ENCODE data around the gene SEBOX. TPM values are rescaled to one million over a fixed set of nuclear protein-coding genes. Genes with fewer than 3 reads are reported as not detected.
"Not testable (repeated sequence)": the region's sequence is repeated elsewhere in the genome, so short reads cannot be mapped to it uniquely, and the experiment has no call there.

Gene SEBOX
- total and polyA plus RNA-seq, 2 experiments from 2014 or later, result not detected

DNA sequence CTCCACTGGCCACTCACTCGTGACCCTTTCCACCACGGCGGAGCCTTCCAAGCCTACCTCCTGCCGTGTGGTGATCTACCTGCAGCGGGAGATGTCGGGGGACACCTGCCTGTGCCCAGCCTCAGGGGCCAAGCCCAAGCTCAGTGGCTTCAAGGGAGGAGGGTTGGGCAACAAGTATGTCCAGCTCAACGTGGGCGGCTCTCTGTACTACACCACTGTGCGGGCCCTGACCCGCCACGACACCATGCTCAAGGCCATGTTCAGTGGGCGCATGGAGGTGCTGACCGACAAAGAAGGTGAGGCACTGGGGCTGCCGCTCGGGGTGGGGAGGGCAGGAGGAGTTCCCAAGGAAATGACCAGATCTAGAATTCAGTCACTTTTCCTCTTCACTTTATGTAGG lies 25.6 kb downstream of the SEBOX start:
- Histone ChIP-seq H3K4me2 (no peak overlapping the region), H2AFZ (no peak overlapping the region), H4K20me1 (replicated peaks; ENCODE audit: insufficient read depth) (no peaks in the 10 kb centered on the region), H3K4me1 (ENCODE audit: insufficient read depth) (peaks cover 10% of the 10 kb centered on the region), H3K36me3 (ENCODE audit: insufficient read depth) (peaks cover 8% of the 10 kb centered on the region), H3K27ac (ENCODE audit: low read depth) (no peak overlapping the region), H3K27me3 (ENCODE audit: insufficient read depth) (no peaks in the 10 kb centered on the region), H3K79me2 (replicated peaks; ENCODE audit: insufficient read depth) (peaks cover 22% of the 10 kb centered on the region), H3K4me3 (no peak overlapping the region), H3F3A (replicated peaks; ENCODE audit: low read depth) (no peaks in the 10 kb centered on the region), H3K9me2 (ENCODE audit: insufficient read depth) (no peaks in the 10 kb centered on the region)
- no peak for TF ChIP-seq STAT1 (IDR thresholded peaks at IDR 0.05; ENCODE audit: unreplicated experiment)
- no peak for TF ChIP-seq ZNF114 (CRISPR knock-in tag; IDR thresholded peaks at IDR 0.05)
- TF ChIP-seq, protein P1, sequence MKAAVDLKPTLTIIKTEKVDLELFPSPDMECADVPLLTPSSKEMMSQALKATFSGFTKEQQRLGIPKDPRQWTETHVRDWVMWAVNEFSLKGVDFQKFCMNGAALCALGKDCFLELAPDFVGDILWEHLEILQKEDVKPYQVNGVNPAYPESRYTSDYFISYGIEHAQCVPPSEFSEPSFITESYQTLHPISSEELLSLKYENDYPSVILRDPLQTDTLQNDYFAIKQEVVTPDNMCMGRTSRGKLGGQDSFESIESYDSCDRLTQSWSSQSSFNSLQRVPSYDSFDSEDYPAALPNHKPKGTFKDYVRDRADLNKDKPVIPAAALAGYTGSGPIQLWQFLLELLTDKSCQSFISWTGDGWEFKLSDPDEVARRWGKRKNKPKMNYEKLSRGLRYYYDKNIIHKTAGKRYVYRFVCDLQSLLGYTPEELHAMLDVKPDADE (IDR thresholded peaks at IDR 0.05), result no peak
- TF ChIP-seq ZNF331 (CRISPR knock-in tag; IDR thresholded peaks at IDR 0.05; ENCODE audit: low read depth), result no peak
- no peak for TF ChIP-seq JUNB (IDR thresholded peaks at IDR 0.05; ENCODE audit: unreplicated experiment)
- TF ChIP-seq, protein P2, sequence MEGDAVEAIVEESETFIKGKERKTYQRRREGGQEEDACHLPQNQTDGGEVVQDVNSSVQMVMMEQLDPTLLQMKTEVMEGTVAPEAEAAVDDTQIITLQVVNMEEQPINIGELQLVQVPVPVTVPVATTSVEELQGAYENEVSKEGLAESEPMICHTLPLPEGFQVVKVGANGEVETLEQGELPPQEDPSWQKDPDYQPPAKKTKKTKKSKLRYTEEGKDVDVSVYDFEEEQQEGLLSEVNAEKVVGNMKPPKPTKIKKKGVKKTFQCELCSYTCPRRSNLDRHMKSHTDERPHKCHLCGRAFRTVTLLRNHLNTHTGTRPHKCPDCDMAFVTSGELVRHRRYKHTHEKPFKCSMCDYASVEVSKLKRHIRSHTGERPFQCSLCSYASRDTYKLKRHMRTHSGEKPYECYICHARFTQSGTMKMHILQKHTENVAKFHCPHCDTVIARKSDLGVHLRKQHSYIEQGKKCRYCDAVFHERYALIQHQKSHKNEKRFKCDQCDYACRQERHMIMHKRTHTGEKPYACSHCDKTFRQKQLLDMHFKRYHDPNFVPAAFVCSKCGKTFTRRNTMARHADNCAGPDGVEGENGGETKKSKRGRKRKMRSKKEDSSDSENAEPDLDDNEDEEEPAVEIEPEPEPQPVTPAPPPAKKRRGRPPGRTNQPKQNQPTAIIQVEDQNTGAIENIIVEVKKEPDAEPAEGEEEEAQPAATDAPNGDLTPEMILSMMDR (conservative IDR thresholded peaks at IDR 0.05; ENCODE audit: low read depth in 2 of 2), result no peak
- TF ChIP-seq CREB1 (CRISPR knock-in tag; IDR thresholded peaks at IDR 0.05; ENCODE audit: low read depth), result no peak
- no peak for TF ChIP-seq NANOG (IDR thresholded peaks at IDR 0.05; ENCODE audit: borderline replicate concordance)
- TF ChIP-seq, protein P3, sequence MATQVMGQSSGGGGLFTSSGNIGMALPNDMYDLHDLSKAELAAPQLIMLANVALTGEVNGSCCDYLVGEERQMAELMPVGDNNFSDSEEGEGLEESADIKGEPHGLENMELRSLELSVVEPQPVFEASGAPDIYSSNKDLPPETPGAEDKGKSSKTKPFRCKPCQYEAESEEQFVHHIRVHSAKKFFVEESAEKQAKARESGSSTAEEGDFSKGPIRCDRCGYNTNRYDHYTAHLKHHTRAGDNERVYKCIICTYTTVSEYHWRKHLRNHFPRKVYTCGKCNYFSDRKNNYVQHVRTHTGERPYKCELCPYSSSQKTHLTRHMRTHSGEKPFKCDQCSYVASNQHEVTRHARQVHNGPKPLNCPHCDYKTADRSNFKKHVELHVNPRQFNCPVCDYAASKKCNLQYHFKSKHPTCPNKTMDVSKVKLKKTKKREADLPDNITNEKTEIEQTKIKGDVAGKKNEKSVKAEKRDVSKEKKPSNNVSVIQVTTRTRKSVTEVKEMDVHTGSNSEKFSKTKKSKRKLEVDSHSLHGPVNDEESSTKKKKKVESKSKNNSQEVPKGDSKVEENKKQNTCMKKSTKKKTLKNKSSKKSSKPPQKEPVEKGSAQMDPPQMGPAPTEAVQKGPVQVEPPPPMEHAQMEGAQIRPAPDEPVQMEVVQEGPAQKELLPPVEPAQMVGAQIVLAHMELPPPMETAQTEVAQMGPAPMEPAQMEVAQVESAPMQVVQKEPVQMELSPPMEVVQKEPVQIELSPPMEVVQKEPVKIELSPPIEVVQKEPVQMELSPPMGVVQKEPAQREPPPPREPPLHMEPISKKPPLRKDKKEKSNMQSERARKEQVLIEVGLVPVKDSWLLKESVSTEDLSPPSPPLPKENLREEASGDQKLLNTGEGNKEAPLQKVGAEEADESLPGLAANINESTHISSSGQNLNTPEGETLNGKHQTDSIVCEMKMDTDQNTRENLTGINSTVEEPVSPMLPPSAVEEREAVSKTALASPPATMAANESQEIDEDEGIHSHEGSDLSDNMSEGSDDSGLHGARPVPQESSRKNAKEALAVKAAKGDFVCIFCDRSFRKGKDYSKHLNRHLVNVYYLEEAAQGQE (IDR thresholded peaks at IDR 0.05; ENCODE audit: unreplicated experiment), result no peak
- no peak for TF ChIP-seq EZH2 (IDR thresholded peaks at IDR 0.05; ENCODE audit: low read depth, unreplicated experiment)
- H3K4me1 Mint-ChIP-seq, result peaks cover 17% of the 10 kb centered on the region
- H3K27ac Mint-ChIP-seq, result no peak overlapping the region
- no peaks in the 10 kb centered on the region for H3K9me3 Mint-ChIP-seq
- H3K27me3 Mint-ChIP-seq (ENCODE audit: insufficient read depth, low read depth, poor library complexity), result peaks cover 15% of the 10 kb centered on the region
- ATAC-seq (no peak), DNase-seq (ENCODE audit: low spot score) (no peak)
- H3K36me3 Mint-ChIP-seq (ENCODE audit: low read depth), result peaks cover 15% of the 10 kb centered on the region
- H3K4me3 Mint-ChIP-seq, result no peak overlapping the region

DNA sequence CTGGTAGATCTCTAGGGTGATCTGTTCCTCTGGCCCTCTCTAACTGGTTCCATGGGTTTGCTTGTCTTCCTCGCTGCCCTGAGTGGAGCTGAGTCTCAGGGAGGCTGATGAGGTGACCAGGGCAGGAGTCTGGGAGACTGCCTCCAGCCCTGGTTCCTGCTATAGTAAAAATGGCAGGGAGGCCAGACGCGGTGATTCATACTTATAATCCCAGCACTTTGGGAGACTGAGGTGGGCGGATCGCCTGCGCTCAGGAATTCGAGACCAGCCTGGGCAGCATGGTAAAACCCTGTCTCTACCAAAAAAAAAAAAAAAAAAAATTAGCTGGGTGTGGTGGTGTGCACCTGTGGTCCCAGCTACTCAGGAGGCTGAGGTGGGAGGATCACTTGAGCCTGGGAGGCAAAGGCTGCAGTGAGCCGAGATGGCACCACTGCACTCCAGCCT lies 26.2 kb downstream of the SEBOX start:
- not testable (repeated sequence) for DNase-seq (ENCODE audit: low spot score); H3F3A ChIP-seq (replicated peaks; ENCODE audit: low read depth); H3K27ac ChIP-seq (ENCODE audit: low read depth); ATAC-seq; H3K4me3 ChIP-seq; H3K9me2 ChIP-seq (ENCODE audit: insufficient read depth); H2AFZ ChIP-seq; H4K20me1 ChIP-seq (replicated peaks; ENCODE audit: insufficient read depth); H3K36me3 ChIP-seq (ENCODE audit: insufficient read depth); H3K27ac Mint-ChIP-seq; H3K27me3 ChIP-seq (ENCODE audit: insufficient read depth); H3K4me2 ChIP-seq; H3K4me3 Mint-ChIP-seq; H3K9me3 Mint-ChIP-seq; H3K36me3 Mint-ChIP-seq (ENCODE audit: low read depth)
- Mint-ChIP-seq H3K4me1 (peaks cover 24% of the 10 kb centered on the region), H3K27me3 (ENCODE audit: insufficient read depth, low read depth, poor library complexity) (peaks cover 15% of the 10 kb centered on the region)
- H3K79me2 ChIP-seq (replicated peaks; ENCODE audit: insufficient read depth), result peaks cover 22% of the 10 kb centered on the region
- peaks cover 11% of the 10 kb centered on the region for H3K4me1 ChIP-seq (ENCODE audit: insufficient read depth)
